ENCODE measurements around the gene UBE3B. TPM values are rescaled to one million over a fixed set of nuclear protein-coding genes. Genes with fewer than 3 reads are reported as not detected.
A peak's percentile ranks its signal among the peaks of the same experiment; 100 is the strongest.

The UBE3B gene
- total RNA-seq, 8 experiments from 2014 or later: 13.4 to 47.7 (median 24.3) TPM

DNA sequence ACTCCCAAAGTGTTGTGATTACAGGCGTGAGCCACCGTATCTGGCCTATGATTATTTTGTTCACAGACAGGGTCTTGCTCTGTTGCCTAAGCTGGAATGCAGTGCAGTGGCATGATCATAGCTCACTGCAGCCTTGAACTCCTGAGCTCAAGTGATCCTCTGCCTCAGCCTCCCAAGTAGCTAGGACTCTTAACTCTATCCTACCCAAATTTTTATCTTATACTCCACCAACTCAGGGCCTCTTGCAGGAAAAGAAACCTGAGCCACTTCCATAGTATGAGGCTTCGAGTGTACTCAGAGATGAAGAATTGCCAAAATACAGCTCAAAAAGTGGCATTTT lies 95.0 kb downstream of the UBE3B start:
- no peak for ATAC-seq (replicated peaks in 6 of 8)

DNA sequence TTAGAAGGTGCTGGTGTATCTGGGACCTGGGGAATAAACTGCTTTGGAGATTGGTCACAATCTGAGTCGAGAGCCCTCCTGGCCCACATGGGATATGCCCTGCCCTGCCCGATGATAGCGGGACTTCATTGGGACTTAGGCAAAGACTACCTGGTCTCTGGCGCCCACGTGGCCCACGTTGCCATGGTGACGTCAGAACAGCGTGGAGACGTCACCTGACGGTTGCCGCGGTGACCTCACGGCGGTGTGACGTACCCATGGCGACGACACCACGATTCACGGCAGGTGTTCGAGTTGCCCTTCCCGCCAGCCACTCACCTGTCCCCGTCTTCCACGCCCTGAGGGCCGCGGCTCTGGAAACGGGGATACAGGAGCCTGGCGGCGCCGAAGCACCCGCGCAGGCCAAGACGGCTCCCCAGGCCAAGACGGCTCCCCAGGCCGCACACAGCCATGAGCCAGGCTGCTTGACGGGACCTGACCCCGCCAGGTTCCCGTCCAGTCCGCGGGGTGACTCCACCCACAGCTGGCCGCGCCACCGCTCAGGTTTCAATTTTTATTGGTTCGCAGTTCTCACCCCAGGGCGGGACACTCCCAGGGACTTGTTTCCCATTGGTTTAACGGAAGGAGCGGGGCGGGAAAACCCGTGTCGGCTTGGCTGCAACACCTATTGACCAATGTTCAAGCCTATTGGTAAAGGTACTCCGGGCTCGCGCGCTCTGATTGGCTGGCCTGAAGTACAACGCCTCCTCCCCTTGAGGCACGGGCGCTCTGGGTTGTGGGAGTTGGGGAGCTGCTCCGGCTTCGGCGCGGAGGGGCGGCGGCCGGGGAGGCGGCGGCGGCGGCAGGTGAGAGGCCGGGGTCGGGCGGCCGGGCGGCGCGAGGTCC lies 95.8 kb downstream of the UBE3B start, which contains the start of the genes MMAB and MVK:
Gene MMAB, minus strand, starts transcription at position 476 of the 885 bp plus-strand sequence. Its CDS starts 24 bp downstream, at position 452.
Gene MVK, plus strand, starts transcription at position 766 of the 885 bp plus-strand sequence. CDS start 1,029 bp downstream, outside the sequence.
- in situ Hi-C loops (cut with MboI; ENCODE audit: low pct_unique_long_range_greater_than_20kb in 2 of 9, low sequenced_read_pairs in 9 of 9, unreplicated experiment in 9 of 9): no loop called here
- WGBS, 10 experiments: 0 to 40% (median 2%) methylated on average over 1 to 23 of the region's 74 CpGs; no CpG with 5 or more reads in 2 of the 10 experiments
- peak; percentile 92 to 97 (median 96) for ATAC-seq (replicated peaks in 6 of 8)
- Histone ChIP-seq H3K4me1 (replicated peaks in 1 of 2) (peaks cover 8 to 13% of the 10 kb centered on the region in 2 donors), H3K27ac (peak within 1 kb of the TSS; percentile 90 to 95), H3K4me3 (peak within 1 kb of the TSS; percentile 52 to 94 (median 66))

More for the DNA sequence above, 95.0 kb downstream of the UBE3B start:
- in situ Hi-C loops (cut with MboI; ENCODE audit: low pct_unique_long_range_greater_than_20kb in 2 of 9, low sequenced_read_pairs in 9 of 9, unreplicated experiment in 9 of 9): no loop called here
- WGBS, 10 experiments: 18 to 100% (median 44%) methylated on average over 1 to 2 of the region's 3 CpGs; no CpG with 5 or more reads in 4 of the 10 experiments
- H3K4me3 ChIP-seq: peak overlapping the region; percentile 52 to 94 (median 66)
- peak overlapping the region; percentile 90 to 95 for H3K27ac ChIP-seq
- H3K4me1 ChIP-seq (replicated peaks in 1 of 2): peaks cover 8 to 13% of the 10 kb centered on the region in 2 donors

- H3K4me1 ChIP-seq (replicated peaks in 1 of 2): peaks cover 8 to 13% of the 10 kb centered on the region in 2 donors
- H3K4me3 ChIP-seq: peak overlapping the region; percentile 52 to 94 (median 66)
- in situ Hi-C loops (cut with MboI; ENCODE audit: low pct_unique_long_range_greater_than_20kb in 2 of 9, low sequenced_read_pairs in 9 of 9, unreplicated experiment in 9 of 9): no loop called here
- 0% methylated on average over 1 to 9 of the region's 13 CpGs; no CpG with 5 or more reads in 4 of the 10 experiments for WGBS, 10 experiments
- ATAC-seq (replicated peaks in 6 of 8): no peak
- no peak overlapping the region for H3K27ac ChIP-seq
Measured at GRCh38 chr12:109573914-109574244, 96.4 kb downstream of the UBE3B start.

- no peak overlapping the region for H3K27ac ChIP-seq
- H3K4me1 ChIP-seq (replicated peaks in 1 of 2): peaks cover 8 to 13% of the 10 kb centered on the region in 2 donors
- 63 to 100% (median 86%) methylated on average over 1 to 3 of the region's 3 CpGs; no CpG with 5 or more reads in 3 of the 10 experiments for WGBS, 10 experiments
- in situ Hi-C loops (cut with MboI; ENCODE audit: low pct_unique_long_range_greater_than_20kb in 2 of 9, low sequenced_read_pairs in 9 of 9, unreplicated experiment in 9 of 9): loop anchor here in 3 of 9 experiments (25.0 kb wide), 2 partner anchors 187 to 312 kb away; partner anchors contain the start of gene GLTP (in 2 of the 3)
- no peak for ATAC-seq (replicated peaks in 6 of 8)
- no peak overlapping the region for H3K4me3 ChIP-seq
Measured at GRCh38 chr12:109575683-109576082, 98.2 kb downstream of the UBE3B start.

GRCh38 chr12:109577311-109577710 lies 99.9 kb downstream of the UBE3B start:
- in situ Hi-C loops (cut with MboI; ENCODE audit: low pct_unique_long_range_greater_than_20kb in 2 of 9, low sequenced_read_pairs in 9 of 9, unreplicated experiment in 9 of 9): loop anchor here in 3 of 9 experiments (25.0 kb wide), 2 partner anchors 185 to 310 kb away; partner anchors contain the start of gene GLTP (in 2 of the 3)
- WGBS, 10 experiments: 100% methylated on average over 1 of the region's 1 CpG; no CpG with 5 or more reads in 8 of the 10 experiments

GRCh38 chr12:109578330-109578927 lies 101.0 kb downstream of the UBE3B start:
- Histone ChIP-seq H3K27ac (no peak overlapping the region), H3K4me1 (replicated peaks in 1 of 2) (peaks cover 7 to 8% of the 10 kb centered on the region in 2 donors), H3K4me3 (no peak overlapping the region)
- no peak for ATAC-seq (replicated peaks in 6 of 8)
- in situ Hi-C loops (cut with MboI; ENCODE audit: low pct_unique_long_range_greater_than_20kb in 2 of 9, low sequenced_read_pairs in 9 of 9, unreplicated experiment in 9 of 9): loop anchor here in 3 of 9 experiments (25.0 kb wide), 2 partner anchors 184 to 309 kb away; partner anchors contain the start of gene GLTP (in 2 of the 3)
- WGBS, 10 experiments: 76 to 100% (median 84%) methylated on average over 1 to 8 of the region's 8 CpGs; no CpG with 5 or more reads in 4 of the 10 experiments

More at GRCh38 chr12:109577311-109577710, 99.9 kb downstream of the UBE3B start:
- peaks cover 8 to 11% of the 10 kb centered on the region in 2 donors for H3K4me1 ChIP-seq (replicated peaks in 1 of 2)
- no peak for ATAC-seq (replicated peaks in 6 of 8)
- no peak overlapping the region for H3K4me3 ChIP-seq
- H3K27ac ChIP-seq: no peak overlapping the region

GRCh38 chr12:109579639-109580038 lies 102.2 kb downstream of the UBE3B start:
- Histone ChIP-seq H3K4me3 (no peak overlapping the region), H3K4me1 (replicated peaks in 1 of 2) (peaks cover 4% of the 10 kb centered on the region in 2 donors), H3K27ac (no peak overlapping the region)
- 60 to 100% (median 89%) methylated on average over 1 to 7 of the region's 7 CpGs; no CpG with 5 or more reads in 2 of the 10 experiments for WGBS, 10 experiments
- ATAC-seq (replicated peaks in 6 of 8): peak in 1 of 8 experiments; percentile 15
- in situ Hi-C loops (cut with MboI; ENCODE audit: low pct_unique_long_range_greater_than_20kb in 2 of 9, low sequenced_read_pairs in 9 of 9, unreplicated experiment in 9 of 9): loop anchor here in 3 of 9 experiments (25.0 kb wide), 2 partner anchors 183 to 308 kb away; partner anchors contain the start of gene GLTP (in 2 of the 3)

DNA sequence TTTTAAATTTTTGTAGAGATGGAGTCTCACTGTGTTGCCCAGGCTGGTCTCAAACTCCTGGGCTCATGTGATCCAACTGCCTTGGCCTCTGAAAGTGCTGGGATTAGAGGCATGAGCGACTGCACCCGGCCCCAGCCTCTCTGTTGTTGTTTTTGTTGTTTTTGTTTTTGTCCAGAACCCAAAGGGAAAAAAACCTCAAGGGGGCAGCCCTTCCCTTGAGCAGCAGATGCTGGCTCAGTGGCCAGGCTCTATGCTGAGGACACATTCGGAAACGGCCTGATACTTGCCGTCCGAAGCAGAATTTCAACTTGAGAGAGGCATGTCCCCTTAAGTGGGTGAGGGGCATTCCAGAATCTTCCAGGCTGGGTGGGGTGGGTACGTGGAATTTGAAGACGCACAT lies 102.8 kb downstream of the UBE3B start:
- 88 to 100% (median 92%) methylated on average over 2 to 6 of the region's 8 CpGs; no CpG with 5 or more reads in 4 of the 10 experiments for WGBS, 10 experiments
- Histone ChIP-seq H3K4me1 (replicated peaks in 1 of 2) (no peaks in the 10 kb centered on the region), H3K27ac (no peak overlapping the region), H3K4me3 (no peak overlapping the region)
- no peak for ATAC-seq (replicated peaks in 6 of 8)
- in situ Hi-C loops (cut with MboI; ENCODE audit: low pct_unique_long_range_greater_than_20kb in 2 of 9, low sequenced_read_pairs in 9 of 9, unreplicated experiment in 9 of 9): loop anchor here in 3 of 9 experiments (25.0 kb wide), 2 partner anchors 182 to 307 kb away; partner anchors contain the start of gene GLTP (in 2 of the 3)

DNA sequence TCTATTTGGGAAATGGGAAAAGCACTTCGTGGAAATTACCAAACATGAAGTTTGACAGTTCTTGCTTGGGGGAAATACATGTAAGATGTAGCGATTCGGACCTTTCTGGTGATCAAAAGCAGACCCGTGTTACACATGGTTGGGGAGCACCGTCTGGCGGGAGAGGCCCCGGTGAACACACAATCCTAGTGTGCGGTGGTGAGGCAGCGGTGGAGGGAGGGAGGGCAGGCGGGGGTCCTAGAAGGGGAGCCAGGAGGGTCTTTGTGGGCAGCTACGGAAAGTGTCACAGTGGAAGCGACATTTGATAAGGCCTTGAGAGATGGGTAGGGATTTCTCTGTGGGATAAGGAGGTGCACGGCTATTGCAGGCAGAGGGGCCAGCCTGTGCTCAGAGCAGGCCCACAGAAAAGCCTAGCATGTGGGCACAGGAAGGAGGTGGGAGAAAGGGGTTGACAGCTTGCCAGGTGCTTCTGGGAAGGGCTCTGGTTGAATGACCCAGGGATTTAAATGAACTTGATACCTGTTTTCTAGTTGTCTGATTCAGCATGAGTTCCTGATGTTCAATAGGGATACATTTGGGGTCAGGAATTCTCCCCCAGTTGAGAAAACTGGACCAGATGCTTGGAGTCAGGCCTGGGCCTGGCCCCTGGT lies 103.4 kb downstream of the UBE3B start:
- H3K27ac ChIP-seq: no peak overlapping the region
- no peak overlapping the region for H3K4me3 ChIP-seq
- 90 to 100% (median 100%) methylated on average over 2 of the region's 13 CpGs; no CpG with 5 or more reads in 7 of the 10 experiments for whole genome bisulfite sequencing, 10 experiments
- in situ Hi-C loops (cut with MboI; ENCODE audit: low pct_unique_long_range_greater_than_20kb in 2 of 9, low sequenced_read_pairs in 9 of 9, unreplicated experiment in 9 of 9): loop anchor here in 3 of 9 experiments (25.0 kb wide), 2 partner anchors 181 to 306 kb away; partner anchors contain the start of gene GLTP (in 2 of the 3)
- no peak for ATAC-seq (replicated peaks in 6 of 8)
- no peaks in the 10 kb centered on the region for H3K4me1 ChIP-seq (replicated peaks in 1 of 2)

DNA sequence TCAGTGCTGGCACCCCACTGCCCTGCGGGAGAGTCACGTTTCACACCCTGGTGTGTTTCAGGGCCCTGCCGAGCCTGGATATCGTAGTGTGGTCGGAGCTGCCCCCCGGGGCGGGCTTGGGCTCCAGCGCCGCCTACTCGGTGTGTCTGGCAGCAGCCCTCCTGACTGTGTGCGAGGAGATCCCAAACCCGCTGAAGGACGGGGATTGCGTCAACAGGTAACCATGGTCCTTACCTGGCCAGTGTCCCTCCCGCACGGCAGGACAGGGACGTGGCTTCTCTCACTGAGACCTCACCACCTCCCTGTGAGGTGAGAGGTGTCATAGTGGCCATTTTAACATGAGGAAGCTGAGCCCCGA lies 103.9 kb downstream of the UBE3B start:
- no peak overlapping the region for H3K4me3 ChIP-seq
- peaks cover 0 to under 1% of the 10 kb centered on the region in 2 donors for H3K4me1 ChIP-seq (replicated peaks in 1 of 2)
- no peak overlapping the region for H3K27ac ChIP-seq
- ATAC-seq (replicated peaks in 6 of 8): peak in 3 of 8 experiments; percentile 15 to 24 (median 21)
- in situ Hi-C loops (cut with MboI; ENCODE audit: low pct_unique_long_range_greater_than_20kb in 2 of 9, low sequenced_read_pairs in 9 of 9, unreplicated experiment in 9 of 9): loop anchor here in 3 of 9 experiments (25.0 kb wide), 2 partner anchors 181 to 306 kb away; partner anchors contain the start of gene GLTP (in 2 of the 3)
- WGBS, 10 experiments: 79 to 100% (median 95%) methylated on average over 1 to 6 of the region's 18 CpGs; no CpG with 5 or more reads in 5 of the 10 experiments

- peak in 4 of 8 experiments; percentile 24 to 98 (median 78) for ATAC-seq (replicated peaks in 6 of 8)
- Histone ChIP-seq H3K4me3 (no peak overlapping the region), H3K27ac (no peak overlapping the region), H3K4me1 (replicated peaks in 1 of 2) (peaks cover 2 to 6% of the 10 kb centered on the region in 2 donors)
- in situ Hi-C loops (cut with MboI; ENCODE audit: low pct_unique_long_range_greater_than_20kb in 2 of 9, low sequenced_read_pairs in 9 of 9, unreplicated experiment in 9 of 9): loop anchor here in 3 of 9 experiments (25.0 kb wide), 2 partner anchors 180 to 305 kb away; partner anchors contain the start of gene GLTP (in 2 of the 3)
- WGBS, 10 experiments: 20 to 100% (median 85%) methylated on average over 1 to 7 of the region's 8 CpGs; no CpG with 5 or more reads in 4 of the 10 experiments
Measured at GRCh38 chr12:109581856-109582255, 104.4 kb downstream of the UBE3B start.

GRCh38 chr12:109582636-109583035 lies 105.2 kb downstream of the UBE3B start:
- ATAC-seq (replicated peaks in 6 of 8): peak in 1 of 8 experiments; percentile 5
- in situ Hi-C loops (cut with MboI; ENCODE audit: low pct_unique_long_range_greater_than_20kb in 2 of 9, low sequenced_read_pairs in 9 of 9, unreplicated experiment in 9 of 9): loop anchor here in 3 of 9 experiments (25.0 kb wide), 2 partner anchors 180 to 305 kb away; partner anchors contain the start of gene GLTP (in 2 of the 3)
- H3K27ac ChIP-seq: no peak overlapping the region
- peaks cover 3 to 10% of the 10 kb centered on the region in 2 donors for H3K4me1 ChIP-seq (replicated peaks in 1 of 2)
- 80% methylated on average over 1 of the region's 5 CpGs; no CpG with 5 or more reads in 9 of the 10 experiments for WGBS, 10 experiments
- no peak overlapping the region for H3K4me3 ChIP-seq
